Left forelimb (tissue), 1 donor: Measurements from ENCODE around the gene ETV6.
"Not testable (repeated sequence)": the region's sequence is repeated elsewhere in the genome, so short reads cannot be mapped to it uniquely, and the experiment has no call there.

ENCODE experiments used
- DNase-seq: peaks from one replicate; pipeline ENCODE4 v3.0.0-alpha.2; 2018; ENCODE audit warnings: low spot score

ETV6 gene

GRCh38 chr12:11888029-11888428 lies 238.6 kb downstream of the ETV6 start:
- no peak for DNase-seq

DNA sequence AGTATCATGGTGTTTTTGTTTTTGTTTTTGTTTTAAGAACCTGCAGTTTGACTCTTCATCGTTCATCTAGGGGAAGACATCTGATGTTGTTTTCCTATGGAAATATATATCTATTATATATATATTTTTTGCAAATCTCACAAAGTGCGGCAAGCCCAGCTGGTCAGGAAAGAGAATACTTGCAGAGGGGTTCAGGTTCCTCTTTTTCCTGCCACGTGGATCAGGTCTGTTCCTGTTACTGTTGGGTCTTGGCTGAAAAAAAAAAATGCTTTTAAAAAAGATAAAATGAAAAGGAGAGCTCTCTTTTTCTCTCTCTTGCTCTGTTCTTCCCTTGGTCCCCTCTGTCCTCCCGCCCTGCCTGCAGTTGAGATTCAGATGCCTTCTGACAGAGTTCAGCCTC lies 241.9 kb downstream of the ETV6 start:
- DNase-seq = no peak

- DNase-seq = no peak
Measured at GRCh38 chr12:11891754-11892386, 242.4 kb downstream of the ETV6 start.

DNA sequence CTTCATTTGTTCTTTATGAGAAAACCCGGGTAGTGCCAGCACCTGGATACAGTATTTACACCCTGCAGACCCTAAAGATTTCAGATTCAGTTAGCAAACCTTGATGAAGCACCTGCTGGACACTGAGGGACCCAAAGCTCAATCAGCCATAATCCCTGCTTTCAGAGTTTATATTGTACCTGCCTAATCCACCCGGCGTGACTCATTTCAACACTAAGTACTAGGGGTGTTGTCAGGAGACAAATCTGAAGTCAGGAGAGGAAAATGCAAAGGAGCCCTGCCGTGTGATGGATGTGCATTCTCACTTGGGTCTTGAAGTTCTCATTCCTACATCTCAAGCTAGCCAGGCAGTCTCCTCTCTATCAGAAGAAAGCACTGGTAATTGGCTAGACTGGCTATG lies 244.5 kb downstream of the ETV6 start:
- DNase-seq = no peak

DNA sequence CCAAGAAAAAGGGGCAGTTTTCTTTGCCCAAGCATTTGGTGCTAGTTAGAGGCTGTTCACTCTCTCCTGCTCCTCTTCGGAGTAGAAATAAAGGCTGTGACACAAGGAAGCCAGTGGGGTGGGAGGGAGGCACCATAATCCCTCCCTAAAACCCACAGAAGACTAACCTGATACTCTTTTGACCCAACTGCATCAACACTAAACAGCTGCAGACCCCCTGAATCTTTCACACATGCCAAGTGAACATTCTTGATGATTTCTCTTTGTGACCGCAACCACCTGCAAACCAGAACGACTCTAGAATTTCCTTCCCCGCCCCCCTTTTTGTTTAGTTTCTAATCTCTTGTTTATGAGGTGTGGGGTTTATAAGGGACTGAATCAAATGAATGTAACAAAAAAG lies 245.4 kb downstream of the ETV6 start:
- no peak for DNase-seq

GRCh38 chr12:11895421-11896078 lies 246.1 kb downstream of the ETV6 start:
- DNase-seq = no peak

GRCh38 chr12:11896417-11896929 lies 247.0 kb downstream of the ETV6 start:
- no peak for DNase-seq

GRCh38 chr12:11897923-11898322 lies 248.4 kb downstream of the ETV6 start:
- no peak for DNase-seq

DNA sequence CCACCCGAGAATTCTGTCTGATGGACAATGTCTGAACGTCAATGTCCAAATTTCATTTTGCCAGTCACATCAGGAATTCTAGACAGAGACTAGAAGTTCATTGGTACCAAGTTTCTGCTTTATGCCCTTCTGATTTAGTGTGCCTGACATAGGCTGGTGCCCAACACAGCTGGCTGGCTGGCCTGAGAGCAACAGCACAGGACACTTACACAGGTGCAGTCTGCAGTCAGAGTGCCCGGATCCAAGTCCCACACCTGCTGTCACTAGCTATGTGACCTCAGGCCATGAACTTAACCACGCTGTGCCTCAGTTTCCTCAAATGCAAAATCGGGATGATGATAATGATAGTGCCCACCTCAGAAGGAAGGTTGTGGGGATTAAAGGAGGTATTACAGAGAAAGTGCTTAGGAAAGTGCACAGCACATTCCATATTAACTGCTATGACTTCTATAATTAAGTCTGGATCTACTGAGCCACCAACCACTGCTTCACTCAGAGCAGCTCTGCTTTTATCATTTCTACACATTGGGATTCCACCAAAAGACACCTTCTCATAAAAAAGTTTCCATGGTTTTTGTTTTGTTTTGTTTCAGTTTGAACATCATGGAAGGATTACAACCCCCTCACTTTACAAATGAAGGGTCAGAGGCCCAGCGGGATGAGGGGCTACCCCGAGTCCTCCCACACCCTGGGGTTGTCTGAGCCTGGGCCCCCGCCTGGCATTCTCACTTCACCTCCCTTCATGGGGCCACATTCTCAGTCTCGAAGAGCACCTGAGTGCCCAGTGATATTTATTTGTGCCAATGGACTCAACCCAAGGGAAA lies 252.4 kb downstream of the ETV6 start:
- no peak for DNase-seq

DNA sequence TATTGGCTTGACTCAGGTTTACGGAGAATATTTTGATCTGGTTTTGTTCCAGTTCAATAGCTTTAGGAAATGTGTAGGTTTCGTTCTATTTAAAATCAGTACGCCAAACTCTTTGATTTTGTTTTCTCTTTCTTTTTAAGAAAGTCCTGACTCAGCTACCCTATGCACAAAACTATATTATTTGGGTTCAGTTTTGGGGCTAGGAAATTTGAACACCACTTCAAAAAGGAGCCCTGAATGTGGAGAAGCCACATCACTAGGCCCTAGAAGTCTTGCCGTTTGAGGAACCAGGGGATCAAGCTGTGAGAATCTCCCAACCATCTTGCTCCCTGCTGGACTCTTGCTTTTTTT lies 253.0 kb downstream of the ETV6 start:
- no peak for DNase-seq

- DNase-seq = no peak
Measured at GRCh38 chr12:11904124-11904523, 254.7 kb downstream of the ETV6 start.

DNA sequence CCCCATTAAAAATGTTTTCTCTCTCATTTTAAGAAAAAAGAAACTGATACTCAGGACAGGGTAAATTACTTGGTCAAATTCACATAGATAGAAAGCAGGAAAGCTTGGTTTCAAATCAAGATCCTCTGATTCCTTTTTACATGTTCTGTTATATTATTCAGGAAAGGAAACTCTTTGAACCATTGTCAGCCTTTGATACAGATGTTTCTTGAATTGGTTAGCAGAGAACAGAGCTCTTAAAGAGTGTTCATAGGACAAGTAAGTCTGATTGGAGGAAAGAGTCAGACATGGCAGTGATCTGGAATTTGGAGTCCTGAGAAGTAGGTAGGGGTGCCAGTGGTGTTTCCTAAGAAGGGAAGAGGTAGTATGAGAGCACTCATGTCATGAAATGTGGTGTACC lies 256.1 kb downstream of the ETV6 start:
- DNase-seq = no peak

GRCh38 chr12:11906286-11906935 lies 256.9 kb downstream of the ETV6 start:
- no peak for DNase-seq

DNA sequence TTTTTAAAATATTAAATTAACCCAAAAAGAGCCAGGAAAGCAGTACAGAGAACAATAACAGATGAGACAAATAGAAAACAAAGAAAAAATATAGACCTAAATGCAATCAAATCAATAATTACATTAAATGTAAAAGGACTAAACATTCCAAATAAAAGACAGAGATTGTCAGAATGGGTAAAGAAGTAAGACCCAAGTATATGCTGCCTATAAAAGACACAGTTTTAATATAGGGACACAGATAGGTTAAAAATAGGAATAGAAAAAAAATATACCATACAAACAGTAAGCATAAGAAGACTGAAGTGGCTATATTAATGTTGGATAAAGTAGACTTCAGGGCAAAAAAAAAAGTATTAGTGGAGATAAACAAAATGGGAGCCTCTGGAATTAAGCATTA lies 258.2 kb downstream of the ETV6 start:
- DNase-seq = no peak

DNA sequence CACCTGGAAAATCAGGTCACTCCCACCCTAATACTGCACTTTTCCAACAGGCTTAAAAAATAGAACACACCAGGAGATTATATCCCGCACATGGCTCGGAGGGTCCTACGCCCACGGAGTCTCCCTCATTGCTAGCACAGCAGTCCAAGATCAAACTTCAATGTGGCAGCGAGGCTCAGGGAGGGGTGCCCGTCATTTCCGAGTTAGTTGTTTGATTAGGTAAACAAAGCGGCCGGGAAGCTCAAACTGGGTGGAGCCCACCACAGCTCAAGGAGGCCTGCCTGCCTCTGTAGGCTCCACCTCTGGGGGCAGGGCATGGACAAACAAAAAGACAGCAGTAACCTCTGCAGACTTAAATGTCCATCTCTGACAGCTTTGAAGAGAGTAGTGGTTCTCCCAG lies 259.9 kb downstream of the ETV6 start:
- DNase-seq = not testable (repeated sequence)

- DNase-seq = no peak
Measured at GRCh38 chr12:11916113-11916512, 266.6 kb downstream of the ETV6 start.

- DNase-seq = no peak
Measured at GRCh38 chr12:11916771-11917170, 267.3 kb downstream of the ETV6 start.

DNA sequence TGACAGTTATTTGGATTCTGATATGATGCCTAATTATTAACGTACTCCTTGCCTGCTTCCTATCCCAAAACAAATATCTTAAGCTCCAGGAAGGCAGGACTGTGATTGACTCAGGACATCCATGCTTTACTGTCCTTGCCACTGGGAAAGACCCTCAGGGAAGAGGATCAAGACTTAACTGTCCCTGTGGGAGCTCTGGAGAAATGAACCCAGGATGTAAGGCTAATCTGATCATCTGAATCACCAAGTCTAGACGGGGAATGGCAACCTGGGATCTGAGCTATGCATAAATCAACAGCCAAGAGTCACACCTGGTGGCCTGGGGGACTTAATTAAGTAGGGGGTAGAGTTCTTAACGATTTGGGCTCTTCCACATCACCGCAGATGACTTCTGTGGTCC lies 268.0 kb downstream of the ETV6 start:
- no peak for DNase-seq

DNA sequence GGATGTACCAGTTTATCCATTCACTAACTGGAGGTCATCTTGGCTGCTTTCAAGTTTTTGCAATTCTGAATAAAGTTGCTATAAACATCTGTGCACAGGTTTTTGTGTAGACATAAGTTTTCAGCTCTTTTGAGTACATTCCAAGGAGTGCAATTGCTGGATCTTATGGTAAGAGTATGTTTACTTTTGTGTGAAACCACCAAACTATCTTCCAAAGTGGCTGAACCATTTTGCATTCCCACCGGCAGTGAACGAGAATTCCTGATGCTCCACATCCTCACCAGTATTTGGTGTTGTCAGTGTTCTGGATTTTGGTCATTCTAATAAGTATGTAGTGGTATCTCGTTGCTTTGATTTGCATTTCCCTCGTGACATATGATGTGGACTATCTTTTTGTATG lies 270.8 kb downstream of the ETV6 start:
- DNase-seq = no peak

DNA sequence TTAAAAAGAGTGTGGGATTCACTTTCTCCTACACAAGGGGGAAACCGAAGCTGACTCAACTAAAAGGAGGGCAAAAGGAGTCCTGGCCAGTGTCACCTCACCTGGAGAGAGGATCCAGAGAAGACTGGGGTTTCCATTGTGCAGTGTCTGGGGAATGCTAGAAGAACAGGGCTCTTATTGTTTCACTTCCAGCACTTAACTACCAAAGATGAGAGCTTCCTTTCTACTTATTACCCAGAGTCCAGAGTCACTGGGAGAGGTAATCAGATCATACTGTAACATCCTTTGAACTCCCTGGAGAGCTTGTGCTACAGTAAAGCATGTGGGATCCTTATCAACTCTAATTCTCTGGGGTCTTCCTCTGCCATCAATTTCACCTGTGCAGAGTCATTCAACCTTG lies 272.9 kb downstream of the ETV6 start:
- no peak for DNase-seq

DNA sequence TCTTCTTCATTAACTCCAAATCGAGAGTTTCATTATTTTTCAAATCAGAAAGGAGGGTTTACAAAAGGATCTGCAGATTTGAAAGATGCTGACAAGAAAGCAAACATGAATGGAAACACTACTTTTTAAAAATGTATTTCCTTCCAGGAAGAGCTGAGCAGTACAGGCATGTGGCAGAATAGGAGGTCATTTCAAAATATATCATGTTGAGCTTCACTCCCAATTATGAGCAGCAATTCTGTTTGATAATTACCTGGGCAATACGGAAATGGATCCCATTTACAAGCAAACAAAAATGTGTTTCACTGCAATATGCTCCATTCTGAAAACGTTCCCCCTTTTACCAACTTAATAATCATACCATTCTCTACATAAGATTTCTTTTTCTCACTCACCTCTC lies 273.6 kb downstream of the ETV6 start:
- no peak for DNase-seq

DNA sequence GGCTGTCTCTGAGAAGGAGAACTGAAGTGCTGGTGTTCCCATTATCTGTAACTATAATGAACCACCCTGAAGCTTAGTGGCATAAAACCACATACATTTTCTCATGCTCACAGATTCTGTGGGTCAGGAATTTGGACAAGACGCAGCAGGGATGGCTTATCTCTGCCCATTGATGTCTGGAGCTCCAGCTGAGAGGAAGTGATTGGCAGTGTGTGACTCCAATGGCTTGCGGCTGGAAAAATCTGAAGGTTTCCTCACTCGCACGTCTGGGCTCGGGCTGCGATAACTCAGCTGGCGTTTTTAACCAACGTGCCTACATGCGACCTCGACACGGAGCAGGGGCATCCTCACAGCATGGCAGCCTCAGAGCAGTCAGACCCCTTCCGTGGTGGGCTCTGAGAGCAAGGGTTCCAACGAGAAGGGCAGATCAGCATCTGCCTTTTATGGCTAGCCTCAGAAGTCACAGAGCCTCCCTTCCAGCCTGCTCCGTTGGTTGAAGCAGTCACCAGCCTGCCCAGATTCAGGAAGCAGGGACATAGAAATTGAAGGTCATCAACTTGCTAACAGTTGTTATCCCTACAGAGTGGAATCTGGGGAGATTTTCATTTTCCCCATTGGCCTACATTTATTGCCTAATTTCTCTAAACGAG lies 277.9 kb downstream of the ETV6 start:
- no peak for DNase-seq
